Epithelial cell of proximal tubule (primary cell): Measurements from ENCODE around the gene ANKS1A. TPM values are rescaled to one million over a fixed set of nuclear protein-coding genes. Genes with fewer than 3 reads are reported as not detected.

Experiments used
- DNase-seq: peaks from one replicate; pipeline ENCODE4 v3.0.0-alpha.2; 2011; ENCODE audit warnings: low read depth
- H3K4me3 ChIP-seq: 2 replicates; pipeline ENCODE4 v1.5.1; 2011; ENCODE audit warnings: low read depth, mild to moderate bottlenecking, low read length
- CTCF ChIP-seq: conservative IDR thresholded peaks from 2 replicates; pipeline ENCODE4 v1.5.1; 2012; ENCODE audit warnings: low read depth, mild to moderate bottlenecking, low read length
- total RNA-seq: library from RNA; depleted of rRNA; stranded (reverse); fragments of >200 nt; gene quantifications from 2 replicates; pipeline ENCODE4 v1.2.3, GENCODE V29; 2015

The ANKS1A gene
- total RNA-seq, 1 donor from 2014 or later, result 17.4 TPM

GRCh38 chr6:35085359-35086281 lies 196.6 kb downstream of the ANKS1A start:
- no peak for TF ChIP-seq CTCF
- H3K4me3 ChIP-seq, result no peak overlapping the region
- no peak for DNase-seq

GRCh38 chr6:35086282-35086632 lies 197.2 kb downstream of the ANKS1A start:
- no peak overlapping the region for H3K4me3 ChIP-seq
- no peak for TF ChIP-seq CTCF
- no peak for DNase-seq

- TF ChIP-seq CTCF, result no peak
- H3K4me3 ChIP-seq, result no peak overlapping the region
- no peak for DNase-seq
These were observed 197.7 kb downstream of the ANKS1A start for GRCh38 chr6:35086636-35087360.

- no peak for DNase-seq
- no peak for TF ChIP-seq CTCF
These were observed 198.6 kb downstream of the ANKS1A start for GRCh38 chr6:35087361-35088280.

GRCh38 chr6:35088281-35089215 lies 199.5 kb downstream of the ANKS1A start:
- H3K4me3 ChIP-seq, result no peak overlapping the region
- TF ChIP-seq CTCF, result no peak

More at GRCh38 chr6:35087361-35088280, 198.6 kb downstream of the ANKS1A start:
- H3K4me3 ChIP-seq, result no peak overlapping the region

More at GRCh38 chr6:35088281-35089215, 199.5 kb downstream of the ANKS1A start:
- DNase-seq, result no peak
